GM18502 (cell line): Measurements from ENCODE around the gene COL21A1.

Experiments used
- ATAC-seq: cut with Tn5 transposase; IDR thresholded peaks from one replicate; pipeline ENCODE4 v1.9.1; 2021; ENCODE audit warnings: mild to moderate bottlenecking; ENCODE audit not compliant: unreplicated experiment, poor library complexity

COL21A1 gene

DNA sequence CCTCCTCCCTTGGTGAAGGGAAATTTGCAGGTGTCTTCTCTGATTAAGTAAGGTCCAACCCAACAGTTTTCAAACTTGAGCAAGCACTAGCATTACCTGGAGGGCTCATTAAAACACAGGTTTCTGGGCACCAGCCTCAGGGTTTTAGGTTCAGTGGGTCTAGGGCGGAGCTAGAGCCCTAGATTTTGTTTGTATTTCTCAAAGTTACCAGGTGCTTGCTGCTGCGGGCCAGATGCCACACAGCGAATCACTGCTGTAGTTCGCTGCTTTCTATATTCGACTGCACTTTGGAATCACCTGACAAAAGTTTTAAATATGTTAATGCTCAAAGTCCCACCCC lies 869 bp downstream of the COL21A1 start:
- no peak for ATAC-seq

- no peak for ATAC-seq
These were observed 1.5 kb downstream of the COL21A1 start for GRCh38 chr6:56245903-56246351.

GRCh38 chr6:56244528-56245253 lies 2.7 kb downstream of the COL21A1 start:
- ATAC-seq: no peak

GRCh38 chr6:56244089-56244488 lies 3.3 kb downstream of the COL21A1 start:
- ATAC-seq: no peak

- peak; percentile 86 for ATAC-seq
These were observed 3.8 kb downstream of the COL21A1 start for GRCh38 chr6:56243518-56244070.

DNA sequence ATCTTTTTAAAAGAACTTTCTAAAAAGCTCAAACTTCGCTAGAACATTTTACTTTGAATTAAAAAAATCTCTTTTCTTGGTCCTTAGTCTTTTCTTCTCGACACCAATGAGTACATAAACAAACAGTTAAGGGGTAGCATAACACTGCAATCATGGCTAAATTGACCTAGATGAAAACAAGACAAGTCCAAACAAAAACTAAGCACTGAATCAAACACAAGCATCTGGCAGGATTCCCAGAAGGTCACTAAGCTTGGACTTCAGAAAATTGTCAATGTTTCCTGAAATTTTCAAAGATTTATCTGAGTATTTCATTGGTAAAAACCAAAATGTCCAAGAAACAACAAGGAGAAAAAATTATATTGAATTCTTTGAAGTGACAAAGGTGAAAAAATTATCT lies 5.0 kb downstream of the COL21A1 start:
- ATAC-seq: no peak

GRCh38 chr6:56241124-56241802 lies 6.1 kb downstream of the COL21A1 start:
- ATAC-seq: no peak

DNA sequence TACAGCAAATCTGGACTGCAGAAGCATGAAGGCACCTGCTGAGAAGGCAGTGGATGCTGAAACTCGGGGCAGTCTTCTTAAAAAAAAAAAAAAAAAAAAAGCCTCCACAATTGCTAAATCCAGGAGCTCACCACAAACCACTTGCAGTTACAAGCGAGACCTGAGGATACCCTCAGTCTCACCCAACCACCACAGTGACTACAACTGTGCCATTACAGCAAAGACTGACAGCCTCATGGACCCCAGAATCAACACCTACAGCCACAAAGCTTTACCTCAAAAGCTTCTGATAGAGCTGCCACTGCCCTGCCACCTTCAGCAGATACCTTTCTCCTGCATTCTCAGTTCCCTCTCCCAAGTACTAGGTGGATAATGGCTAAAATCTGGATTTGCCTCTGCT lies 9.0 kb downstream of the COL21A1 start:
- no peak for ATAC-seq

- no peak for ATAC-seq
These were observed 12.1 kb downstream of the COL21A1 start for GRCh38 chr6:56235245-56235644.

GRCh38 chr6:56232436-56232835 lies 14.9 kb downstream of the COL21A1 start:
- ATAC-seq: no peak

- ATAC-seq: no peak
These were observed 15.6 kb downstream of the COL21A1 start for GRCh38 chr6:56231827-56232226.

- ATAC-seq: no peak
These were observed 16.3 kb downstream of the COL21A1 start for GRCh38 chr6:56230976-56231566.

- ATAC-seq: no peak
These were observed 20.1 kb downstream of the COL21A1 start for GRCh38 chr6:56227071-56227879.

GRCh38 chr6:56223995-56224394 lies 23.4 kb downstream of the COL21A1 start:
- ATAC-seq: no peak

DNA sequence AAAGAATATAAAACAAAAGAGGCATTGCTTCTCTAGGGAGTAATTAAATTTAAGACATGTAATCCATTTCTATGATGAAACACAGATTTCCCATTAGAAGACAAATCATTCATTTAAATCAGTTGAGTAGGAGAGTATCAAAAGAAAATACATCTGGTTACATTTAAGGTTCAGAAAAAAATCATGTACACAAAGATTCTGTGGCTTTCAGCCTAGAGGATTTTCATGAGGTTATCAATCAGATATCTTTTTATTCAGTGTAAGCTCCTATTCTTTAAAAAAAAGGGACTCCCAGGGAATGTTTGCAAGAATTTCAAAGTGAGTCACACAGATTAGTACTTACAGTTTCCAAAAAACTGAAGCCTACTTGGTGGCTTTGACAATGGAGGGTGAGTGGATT lies 24.9 kb downstream of the COL21A1 start:
- no peak for ATAC-seq

- no peak for ATAC-seq
These were observed 27.3 kb downstream of the COL21A1 start for GRCh38 chr6:56220078-56220477.

DNA sequence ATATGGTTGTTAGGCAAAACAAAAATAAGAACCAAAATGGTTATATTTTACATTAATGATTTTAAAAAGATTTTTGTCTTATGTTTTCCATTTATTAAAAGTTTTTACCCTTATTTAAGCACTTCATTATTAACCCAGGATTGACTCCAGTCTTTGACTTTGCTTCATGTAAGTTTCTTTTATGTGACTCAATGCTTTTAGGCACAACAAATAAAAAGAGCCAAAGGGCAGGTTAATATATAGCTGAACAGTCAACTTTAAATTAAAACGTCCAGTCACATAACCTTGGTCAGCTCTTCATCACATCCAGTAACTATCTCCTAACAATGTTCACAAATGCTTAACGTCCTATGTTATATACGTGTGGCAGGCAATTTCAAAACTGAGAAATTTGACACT lies 32.7 kb downstream of the COL21A1 start:
- ATAC-seq: no peak

DNA sequence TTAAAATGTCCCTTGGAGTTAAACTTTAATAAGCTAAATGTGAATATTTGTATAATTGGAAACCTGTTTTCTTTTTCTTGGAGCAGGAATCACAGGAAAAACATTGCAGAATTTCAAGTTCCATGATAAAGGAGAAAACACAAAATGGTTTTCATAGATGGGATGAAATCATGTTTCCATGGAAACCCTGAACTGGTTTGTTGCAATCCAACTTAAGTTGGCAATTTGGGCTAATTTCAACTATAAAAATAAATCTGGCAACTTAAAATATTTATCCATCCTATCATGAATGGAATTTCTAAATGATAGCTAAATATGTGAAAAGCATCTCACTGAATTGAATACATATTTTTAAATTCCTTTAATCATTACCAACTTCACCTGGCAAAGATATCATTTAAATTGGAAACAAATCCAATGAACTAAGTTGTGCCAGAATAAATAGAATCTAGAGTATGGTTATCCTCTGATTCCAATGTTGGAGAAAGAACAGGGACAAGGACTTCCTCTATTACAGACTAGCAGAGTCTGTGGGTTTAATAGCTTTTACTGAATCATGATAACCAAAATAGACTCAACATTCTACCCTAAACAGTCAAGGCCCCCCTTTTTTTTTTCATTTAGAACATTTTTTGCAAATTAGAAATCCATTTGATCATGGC lies 33.2 kb downstream of the COL21A1 start:
- ATAC-seq: no peak

- ATAC-seq: no peak
These were observed 35.7 kb downstream of the COL21A1 start for GRCh38 chr6:56211724-56212123.

GRCh38 chr6:56204134-56204533 lies 43.2 kb downstream of the COL21A1 start:
- ATAC-seq: no peak
